Ishikawa (cell line): ENCODE measurements around the gene DMRT3.

Experiments
- CEBPB ChIP-seq: IDR thresholded peaks from 2 replicates; pipeline ENCODE4 v1.6.1; 2012
- CREB1 ChIP-seq: IDR thresholded peaks from 2 replicates; pipeline ENCODE4 v1.6.1; 2012; ENCODE audit warnings: low read depth
- EGR1 ChIP-seq: IDR thresholded peaks from 2 replicates; pipeline ENCODE4 v1.6.1; 2012
- EP300 ChIP-seq: IDR thresholded peaks from 2 replicates; pipeline ENCODE4 v1.6.1; 2012; ENCODE audit warnings: borderline replicate concordance
- FOXM1 ChIP-seq: IDR thresholded peaks from 2 replicates; pipeline ENCODE4 v1.6.1; 2012; ENCODE audit warnings: low read depth, borderline replicate concordance
- MAX ChIP-seq: IDR thresholded peaks from 2 replicates; pipeline ENCODE4 v1.6.1; 2012
- NFIC ChIP-seq: IDR thresholded peaks from 2 replicates; pipeline ENCODE4 v1.6.1; 2012
- RAD21 ChIP-seq: IDR thresholded peaks from 2 replicates; pipeline ENCODE4 v1.6.1; 2012; ENCODE audit warnings: low read depth
- REST ChIP-seq: IDR thresholded peaks from 2 replicates; pipeline ENCODE4 v1.6.1; 2012; ENCODE audit warnings: low read depth, mild to moderate bottlenecking
- TAF1 ChIP-seq: IDR thresholded peaks from 2 replicates; pipeline ENCODE4 v1.6.1; 2012; ENCODE audit warnings: low read depth, mild to moderate bottlenecking
- TCF12 ChIP-seq: IDR thresholded peaks from 2 replicates; pipeline ENCODE4 v1.6.1; 2012; ENCODE audit warnings: low read depth
- TEAD4 ChIP-seq: IDR thresholded peaks from 2 replicates; pipeline ENCODE4 v1.6.1; 2012
- YY1 ChIP-seq: IDR thresholded peaks from 2 replicates; pipeline ENCODE4 v1.6.1; 2012; ENCODE audit warnings: low read depth
- ZBTB7A ChIP-seq: IDR thresholded peaks from 2 replicates; pipeline ENCODE4 v1.6.1; 2012; ENCODE audit warnings: low read depth
- TF ChIP-seq, protein P1 (sequence below): IDR thresholded peaks from 2 replicates; pipeline ENCODE4 v1.6.1; 2012

The DMRT3 gene

GRCh38 chr9:995781-996180 lies 19.3 kb downstream of the DMRT3 start:
- TF ChIP-seq MAX (no peak), NFIC (no peak), RAD21 (no peak), TEAD4 (no peak), EP300 (no peak), ZBTB7A (no peak), EGR1 (no peak), CEBPB (no peak), TAF1 (no peak), YY1 (no peak), TCF12 (no peak), FOXM1 (no peak), CREB1 (no peak), REST (no peak)
- TF ChIP-seq, protein P1, sequence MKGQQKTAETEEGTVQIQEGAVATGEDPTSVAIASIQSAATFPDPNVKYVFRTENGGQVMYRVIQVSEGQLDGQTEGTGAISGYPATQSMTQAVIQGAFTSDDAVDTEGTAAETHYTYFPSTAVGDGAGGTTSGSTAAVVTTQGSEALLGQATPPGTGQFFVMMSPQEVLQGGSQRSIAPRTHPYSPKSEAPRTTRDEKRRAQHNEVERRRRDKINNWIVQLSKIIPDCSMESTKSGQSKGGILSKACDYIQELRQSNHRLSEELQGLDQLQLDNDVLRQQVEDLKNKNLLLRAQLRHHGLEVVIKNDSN: no peak

- TF ChIP-seq EP300 (no peak), TAF1 (no peak), CEBPB (no peak), CREB1 (no peak), MAX (no peak), EGR1 (no peak), TCF12 (no peak), YY1 (no peak), REST (no peak), TEAD4 (no peak), FOXM1 (no peak), NFIC (no peak), RAD21 (no peak), ZBTB7A (no peak)
- TF ChIP-seq, protein P1: no peak
Observed at GRCh38 chr9:1001838-1002237, 25.4 kb downstream of the DMRT3 start.

DNA sequence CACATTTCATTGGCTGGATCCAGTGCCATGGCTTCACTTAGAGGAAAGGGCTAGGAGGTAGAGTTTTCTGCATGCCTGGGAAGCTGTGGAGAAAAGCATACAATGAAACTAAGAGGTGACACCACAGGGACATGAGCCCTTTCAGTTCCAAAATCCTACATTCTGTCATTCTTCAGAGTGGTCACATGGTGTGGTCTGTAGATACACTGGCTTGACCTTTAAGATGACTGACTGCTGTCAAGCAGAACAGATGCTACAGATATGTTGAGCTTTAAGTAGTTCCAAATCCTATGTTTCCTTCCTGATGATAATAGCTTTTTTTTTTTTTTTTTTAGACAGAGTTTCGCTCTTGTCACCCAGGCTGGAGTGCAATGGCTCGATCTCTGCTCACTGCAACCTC lies 26.2 kb downstream of the DMRT3 start:
- no peak for TF ChIP-seq NFIC
- TF ChIP-seq CEBPB: no peak
- TF ChIP-seq MAX: no peak
- TF ChIP-seq REST: no peak

- TF ChIP-seq ZBTB7A: no peak
- TF ChIP-seq EP300: no peak
- TF ChIP-seq MAX: no peak
- TF ChIP-seq REST: no peak
- TF ChIP-seq EGR1: no peak
- TF ChIP-seq RAD21: no peak; the same call in 1 of the 2 replicates
- TF ChIP-seq TCF12: no peak
- TF ChIP-seq TAF1: no peak
- no peak for TF ChIP-seq YY1
- TF ChIP-seq FOXM1: no peak
- no peak for TF ChIP-seq CREB1
- TF ChIP-seq CEBPB: no peak
- no peak for TF ChIP-seq TEAD4
Observed at GRCh38 chr9:1005043-1005667, 28.7 kb downstream of the DMRT3 start.
